ENCODE data around the gene TRAPPC6A. TPM values are rescaled to one million over a fixed set of nuclear protein-coding genes. Genes with fewer than 3 reads are reported as not detected.
"Not testable (repeated sequence)": the region's sequence is repeated elsewhere in the genome, so short reads cannot be mapped to it uniquely, and the experiment has no call there.

TRAPPC6A gene
- total and polyA plus RNA-seq, 2 experiments from 2014 or later = 29.4 to 74.7 TPM

DNA sequence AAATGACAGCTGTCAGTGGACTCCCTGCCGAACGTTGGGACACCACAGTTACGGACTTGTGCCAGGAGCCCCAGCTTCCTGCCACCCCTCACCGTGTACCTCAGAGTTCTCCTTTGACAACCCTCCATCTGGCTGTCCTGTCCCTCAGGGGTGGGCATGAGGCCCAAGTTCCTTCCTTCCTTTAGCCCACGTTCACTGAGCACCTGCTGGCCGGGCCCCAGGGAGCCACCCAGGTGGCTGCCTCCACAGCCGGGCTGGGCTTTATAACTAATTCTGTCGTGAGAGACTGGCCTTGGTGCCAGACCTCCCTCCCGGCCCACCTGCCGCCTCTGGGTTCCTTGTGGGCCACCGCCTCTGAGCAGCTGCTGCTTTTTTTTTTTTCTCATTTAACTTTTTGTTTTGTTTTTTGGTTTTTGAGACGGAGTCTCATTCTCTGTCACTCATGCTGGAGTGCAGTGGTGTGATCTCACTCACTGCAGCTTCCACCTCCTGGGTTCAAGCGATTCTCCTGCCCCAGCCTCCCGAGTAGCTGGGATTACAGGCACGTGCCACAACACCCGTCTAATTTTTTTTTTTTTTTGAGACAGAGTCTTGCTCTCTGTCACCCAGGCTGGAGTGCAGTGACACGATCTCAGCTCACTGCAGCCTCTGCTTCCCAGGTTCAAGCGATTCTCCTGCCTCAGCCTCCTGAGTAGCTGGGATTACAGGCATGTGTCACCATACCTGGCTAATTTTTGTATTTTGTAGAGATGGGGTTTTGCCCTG, 59.3 kb downstream of the TRAPPC6A start:
- not testable (repeated sequence) for H3F3A ChIP-seq (replicated peaks; ENCODE audit: low read depth); H3K36me3 ChIP-seq (ENCODE audit: insufficient read depth); H3K27ac Mint-ChIP-seq; H3K9me2 ChIP-seq (ENCODE audit: insufficient read depth); H3K27ac ChIP-seq (ENCODE audit: low read depth); H2AFZ ChIP-seq; ATAC-seq; H3K9me3 Mint-ChIP-seq; H3K36me3 Mint-ChIP-seq (ENCODE audit: low read depth); H3K27me3 ChIP-seq (ENCODE audit: insufficient read depth); H3K4me3 ChIP-seq; DNase-seq (ENCODE audit: low spot score); H3K4me2 ChIP-seq; H3K4me3 Mint-ChIP-seq; H3K4me1 ChIP-seq (ENCODE audit: insufficient read depth)
- Mint-ChIP-seq H3K4me1 (peaks cover 14% of the 10 kb centered on the region), H3K27me3 (ENCODE audit: insufficient read depth, low read depth, poor library complexity) (peaks cover 15% of the 10 kb centered on the region)
- Histone ChIP-seq H4K20me1 (replicated peaks; ENCODE audit: insufficient read depth) (peaks cover 44% of the 10 kb centered on the region), H3K79me2 (replicated peaks; ENCODE audit: insufficient read depth) (peaks cover 76% of the 10 kb centered on the region)

DNA sequence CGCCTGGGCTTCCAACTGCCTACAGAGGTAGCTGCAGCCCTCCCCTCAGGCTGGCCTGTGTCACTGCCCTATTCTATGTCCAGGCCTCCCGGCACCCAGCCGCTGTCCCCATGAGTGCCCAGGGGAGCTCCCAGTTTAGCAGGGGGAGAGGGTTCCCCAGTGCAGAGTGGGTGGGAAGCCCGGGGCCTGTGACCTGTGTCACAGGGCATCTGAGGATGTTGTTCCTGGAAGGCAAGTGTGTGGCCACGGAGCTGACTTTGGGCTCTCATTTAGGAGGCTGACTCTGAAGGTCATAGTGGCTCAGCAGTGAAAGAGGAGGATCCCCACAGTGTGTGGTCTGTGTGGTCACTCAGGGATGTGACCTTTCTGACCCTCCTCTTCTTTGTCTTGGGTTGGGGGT, 59.9 kb downstream of the TRAPPC6A start:
- H3K9me2 ChIP-seq (ENCODE audit: insufficient read depth) = no peaks in the 10 kb centered on the region
- no peak overlapping the region for H3K27ac ChIP-seq (ENCODE audit: low read depth)
- H3K27me3 Mint-ChIP-seq (ENCODE audit: insufficient read depth, low read depth, poor library complexity) = peaks cover 15% of the 10 kb centered on the region
- no peaks in the 10 kb centered on the region for H3K9me3 Mint-ChIP-seq
- H3K36me3 Mint-ChIP-seq (ENCODE audit: low read depth) = no peaks in the 10 kb centered on the region; the same call in 2 of the 3 replicates
- H4K20me1 ChIP-seq (replicated peaks; ENCODE audit: insufficient read depth) = peaks cover 44% of the 10 kb centered on the region
- H3K4me2 ChIP-seq = no peak overlapping the region
- H3K36me3 ChIP-seq (ENCODE audit: insufficient read depth) = no peaks in the 10 kb centered on the region
- H2AFZ ChIP-seq = no peak overlapping the region
- H3K4me3 ChIP-seq = no peak overlapping the region
- no peak overlapping the region for H3K27ac Mint-ChIP-seq
- TF ChIP-seq, protein P1, sequence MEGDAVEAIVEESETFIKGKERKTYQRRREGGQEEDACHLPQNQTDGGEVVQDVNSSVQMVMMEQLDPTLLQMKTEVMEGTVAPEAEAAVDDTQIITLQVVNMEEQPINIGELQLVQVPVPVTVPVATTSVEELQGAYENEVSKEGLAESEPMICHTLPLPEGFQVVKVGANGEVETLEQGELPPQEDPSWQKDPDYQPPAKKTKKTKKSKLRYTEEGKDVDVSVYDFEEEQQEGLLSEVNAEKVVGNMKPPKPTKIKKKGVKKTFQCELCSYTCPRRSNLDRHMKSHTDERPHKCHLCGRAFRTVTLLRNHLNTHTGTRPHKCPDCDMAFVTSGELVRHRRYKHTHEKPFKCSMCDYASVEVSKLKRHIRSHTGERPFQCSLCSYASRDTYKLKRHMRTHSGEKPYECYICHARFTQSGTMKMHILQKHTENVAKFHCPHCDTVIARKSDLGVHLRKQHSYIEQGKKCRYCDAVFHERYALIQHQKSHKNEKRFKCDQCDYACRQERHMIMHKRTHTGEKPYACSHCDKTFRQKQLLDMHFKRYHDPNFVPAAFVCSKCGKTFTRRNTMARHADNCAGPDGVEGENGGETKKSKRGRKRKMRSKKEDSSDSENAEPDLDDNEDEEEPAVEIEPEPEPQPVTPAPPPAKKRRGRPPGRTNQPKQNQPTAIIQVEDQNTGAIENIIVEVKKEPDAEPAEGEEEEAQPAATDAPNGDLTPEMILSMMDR (conservative IDR thresholded peaks at IDR 0.05; ENCODE audit: low read depth in 2 of 2) = no peak
- no peak; the same call in 2 of the 3 replicates for ATAC-seq
- DNase-seq (ENCODE audit: low spot score) = no peak
- peaks cover 77% of the 10 kb centered on the region for H3K79me2 ChIP-seq (replicated peaks; ENCODE audit: insufficient read depth)
- H3F3A ChIP-seq (replicated peaks; ENCODE audit: low read depth) = no peaks in the 10 kb centered on the region
- no peaks in the 10 kb centered on the region; the same call in 1 of the 2 replicates for H3K4me1 ChIP-seq (ENCODE audit: insufficient read depth)
- no peaks in the 10 kb centered on the region for H3K27me3 ChIP-seq (ENCODE audit: insufficient read depth)
- peaks cover 14% of the 10 kb centered on the region for H3K4me1 Mint-ChIP-seq
- no peak overlapping the region for H3K4me3 Mint-ChIP-seq

DNA sequence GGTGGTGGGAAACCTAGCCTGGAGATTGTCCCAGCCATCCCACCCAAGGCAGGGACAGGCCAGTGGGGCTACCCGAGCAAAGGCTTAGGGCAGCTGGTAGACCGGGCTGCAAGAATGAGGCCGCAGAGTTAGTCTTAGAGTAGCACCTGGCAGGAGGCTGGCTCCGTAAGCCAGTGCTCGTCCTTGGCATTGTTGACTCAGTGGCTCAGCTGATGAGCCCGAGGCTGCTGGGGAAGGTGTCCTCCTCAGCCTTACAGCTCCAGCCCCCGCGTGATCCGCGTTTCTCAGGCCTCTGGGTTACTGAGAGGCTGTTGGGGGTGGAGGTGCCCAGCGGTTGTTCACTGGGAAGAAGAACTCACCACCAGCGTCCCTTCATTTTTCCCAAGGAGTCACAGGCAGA, 60.4 kb downstream of the TRAPPC6A start:
- Mint-ChIP-seq H3K36me3 (ENCODE audit: low read depth) (no peaks in the 10 kb centered on the region; the same call in 2 of the 3 replicates), H3K4me3 (no peak overlapping the region), H3K9me3 (no peaks in the 10 kb centered on the region), H3K4me1 (peaks cover 14% of the 10 kb centered on the region), H3K27me3 (ENCODE audit: insufficient read depth, low read depth, poor library complexity) (peaks cover 15% of the 10 kb centered on the region), H3K27ac (no peak overlapping the region)
- H3K27me3 ChIP-seq (ENCODE audit: insufficient read depth) = no peaks in the 10 kb centered on the region
- no peak overlapping the region for H3K27ac ChIP-seq (ENCODE audit: low read depth)
- peaks cover 81% of the 10 kb centered on the region for H3K79me2 ChIP-seq (replicated peaks; ENCODE audit: insufficient read depth)
- H3K9me2 ChIP-seq (ENCODE audit: insufficient read depth) = no peaks in the 10 kb centered on the region
- H3F3A ChIP-seq (replicated peaks; ENCODE audit: low read depth) = no peaks in the 10 kb centered on the region
- no peak for TF ChIP-seq STAT1 (IDR thresholded peaks at IDR 0.05; ENCODE audit: unreplicated experiment)
- TF ChIP-seq ZNF114 (CRISPR knock-in tag; IDR thresholded peaks at IDR 0.05) = no peak
- no peak for TF ChIP-seq CREB1 (CRISPR knock-in tag; IDR thresholded peaks at IDR 0.05; ENCODE audit: low read depth)
- ATAC-seq (no peak), DNase-seq (ENCODE audit: low spot score) (no peak)
- no peaks in the 10 kb centered on the region; the same call in 1 of the 2 replicates for H3K4me1 ChIP-seq (ENCODE audit: insufficient read depth)
- no peak overlapping the region for H3K4me2 ChIP-seq
- H2AFZ ChIP-seq = no peak overlapping the region
- H3K36me3 ChIP-seq (ENCODE audit: insufficient read depth) = no peaks in the 10 kb centered on the region
- no peak overlapping the region for H3K4me3 ChIP-seq
- H4K20me1 ChIP-seq (replicated peaks; ENCODE audit: insufficient read depth) = peaks cover 44% of the 10 kb centered on the region
